HG02970 (cell line): ENCODE results near the gene TCF7L2.

Experiments
- ATAC-seq: cut with Tn5 transposase; IDR thresholded peaks from one replicate; pipeline ENCODE4 v1.9.1; 2021; ENCODE audit warnings: mild to moderate bottlenecking, moderate library complexity, moderate number of reproducible peaks; ENCODE audit not compliant: unreplicated experiment, low FRiP score

Gene TCF7L2

GRCh38 chr10:113213035-113213434, 263.0 kb downstream of the TCF7L2 start:
- no peak for ATAC-seq

GRCh38 chr10:113214331-113214730, 264.3 kb downstream of the TCF7L2 start:
- ATAC-seq = no peak

- no peak for ATAC-seq
Observed at GRCh38 chr10:113216102-113216501, 266.1 kb downstream of the TCF7L2 start.
